ENCODE data around the gene BASP1.
"Not testable (repeated sequence)": the region's sequence is repeated elsewhere in the genome, so short reads cannot be mapped to it uniquely, and the experiment has no call there.

Gene BASP1

DNA sequence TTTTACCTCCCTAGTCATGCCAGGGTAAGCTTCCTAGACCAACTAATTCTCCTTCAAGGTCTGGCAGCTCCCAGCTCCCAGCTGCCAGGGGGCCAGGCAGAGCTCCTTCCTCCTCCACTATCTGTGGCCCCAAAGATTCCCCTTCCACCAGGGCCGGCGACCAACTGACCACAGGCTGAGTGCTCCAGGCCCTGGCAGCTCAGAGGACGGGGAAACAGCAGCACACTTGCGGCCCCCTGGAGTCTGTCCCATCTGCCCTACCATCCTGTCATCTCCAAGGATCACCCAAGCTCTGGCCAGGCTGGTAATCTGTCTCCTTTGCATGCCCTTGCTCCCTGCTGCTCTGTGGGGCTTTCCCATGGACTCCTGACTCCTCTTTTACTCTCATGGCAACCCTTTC is 31.2 kb upstream of the BASP1 start:
- no peak overlapping the region for H3K27ac ChIP-seq

DNA sequence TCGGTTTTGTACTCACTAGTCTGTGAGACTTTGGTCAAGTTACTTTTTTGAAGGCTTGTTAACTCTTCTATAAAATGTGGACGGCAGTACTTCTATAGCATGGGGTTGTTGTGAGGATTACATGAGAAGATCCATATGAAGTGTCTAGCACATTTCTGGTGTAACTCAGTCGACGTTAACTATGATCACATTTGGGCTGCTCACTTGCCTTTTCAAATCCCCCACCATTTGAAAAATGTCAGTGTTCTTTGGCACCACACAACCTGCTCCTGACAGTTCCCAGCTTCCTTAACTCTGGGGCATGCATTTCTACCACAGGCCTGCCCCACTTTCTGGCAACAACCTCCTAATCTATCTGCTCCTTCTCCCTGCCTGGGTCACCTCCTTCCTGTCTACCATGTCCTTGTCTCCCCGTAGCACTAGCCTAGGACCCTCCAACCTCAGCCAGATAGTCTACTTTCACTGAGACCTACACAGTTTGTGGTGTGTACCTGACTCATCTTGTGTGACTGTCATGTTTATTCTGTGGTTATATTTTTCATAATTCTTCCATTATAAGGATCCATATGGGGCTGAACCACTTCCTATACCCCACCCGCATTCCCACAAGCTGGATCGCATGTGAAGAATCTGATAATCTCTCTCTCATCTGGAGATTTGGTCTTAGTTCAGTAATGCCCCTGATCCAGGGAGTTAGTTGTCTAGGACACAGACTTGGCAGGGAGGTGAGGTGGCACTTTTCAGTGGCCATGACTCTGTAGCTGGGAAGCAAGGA is 30.2 kb upstream of the BASP1 start:
- H3K27ac ChIP-seq = no peak overlapping the region
- TF ChIP-seq, protein P1, sequence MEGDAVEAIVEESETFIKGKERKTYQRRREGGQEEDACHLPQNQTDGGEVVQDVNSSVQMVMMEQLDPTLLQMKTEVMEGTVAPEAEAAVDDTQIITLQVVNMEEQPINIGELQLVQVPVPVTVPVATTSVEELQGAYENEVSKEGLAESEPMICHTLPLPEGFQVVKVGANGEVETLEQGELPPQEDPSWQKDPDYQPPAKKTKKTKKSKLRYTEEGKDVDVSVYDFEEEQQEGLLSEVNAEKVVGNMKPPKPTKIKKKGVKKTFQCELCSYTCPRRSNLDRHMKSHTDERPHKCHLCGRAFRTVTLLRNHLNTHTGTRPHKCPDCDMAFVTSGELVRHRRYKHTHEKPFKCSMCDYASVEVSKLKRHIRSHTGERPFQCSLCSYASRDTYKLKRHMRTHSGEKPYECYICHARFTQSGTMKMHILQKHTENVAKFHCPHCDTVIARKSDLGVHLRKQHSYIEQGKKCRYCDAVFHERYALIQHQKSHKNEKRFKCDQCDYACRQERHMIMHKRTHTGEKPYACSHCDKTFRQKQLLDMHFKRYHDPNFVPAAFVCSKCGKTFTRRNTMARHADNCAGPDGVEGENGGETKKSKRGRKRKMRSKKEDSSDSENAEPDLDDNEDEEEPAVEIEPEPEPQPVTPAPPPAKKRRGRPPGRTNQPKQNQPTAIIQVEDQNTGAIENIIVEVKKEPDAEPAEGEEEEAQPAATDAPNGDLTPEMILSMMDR (conservative IDR thresholded peaks at IDR 0.05) = no peak
- TF ChIP-seq ZFX (IDR thresholded peaks at IDR 0.05) = no peak

More for the DNA sequence above, 31.2 kb upstream of the BASP1 start:
- TF ChIP-seq, protein P1 (conservative IDR thresholded peaks at IDR 0.05) = no peak
- TF ChIP-seq ZFX (IDR thresholded peaks at IDR 0.05) = no peak

DNA sequence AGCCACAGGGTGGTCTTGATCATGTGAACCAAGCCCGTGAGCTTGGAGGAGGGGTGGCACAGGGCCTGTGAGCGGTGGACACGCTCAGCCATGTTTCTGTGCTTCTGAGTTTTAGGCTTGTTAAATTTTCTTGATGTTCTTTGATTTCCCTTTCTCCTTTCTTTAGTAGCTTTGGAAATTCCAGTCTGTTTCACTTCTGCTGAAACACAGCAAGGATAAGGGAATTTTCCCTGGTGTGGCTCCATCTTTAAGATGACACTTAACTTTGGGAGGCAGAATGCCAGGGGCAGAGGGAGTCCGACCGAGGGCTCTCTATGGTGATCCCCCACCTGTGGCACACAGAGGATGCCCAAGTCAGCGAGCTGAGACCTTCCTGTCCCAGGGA is 29.7 kb upstream of the BASP1 start:
- no peak overlapping the region for H3K27ac ChIP-seq
- TF ChIP-seq, protein P1 (conservative IDR thresholded peaks at IDR 0.05) = no peak
- TF ChIP-seq ZFX (IDR thresholded peaks at IDR 0.05) = no peak

DNA sequence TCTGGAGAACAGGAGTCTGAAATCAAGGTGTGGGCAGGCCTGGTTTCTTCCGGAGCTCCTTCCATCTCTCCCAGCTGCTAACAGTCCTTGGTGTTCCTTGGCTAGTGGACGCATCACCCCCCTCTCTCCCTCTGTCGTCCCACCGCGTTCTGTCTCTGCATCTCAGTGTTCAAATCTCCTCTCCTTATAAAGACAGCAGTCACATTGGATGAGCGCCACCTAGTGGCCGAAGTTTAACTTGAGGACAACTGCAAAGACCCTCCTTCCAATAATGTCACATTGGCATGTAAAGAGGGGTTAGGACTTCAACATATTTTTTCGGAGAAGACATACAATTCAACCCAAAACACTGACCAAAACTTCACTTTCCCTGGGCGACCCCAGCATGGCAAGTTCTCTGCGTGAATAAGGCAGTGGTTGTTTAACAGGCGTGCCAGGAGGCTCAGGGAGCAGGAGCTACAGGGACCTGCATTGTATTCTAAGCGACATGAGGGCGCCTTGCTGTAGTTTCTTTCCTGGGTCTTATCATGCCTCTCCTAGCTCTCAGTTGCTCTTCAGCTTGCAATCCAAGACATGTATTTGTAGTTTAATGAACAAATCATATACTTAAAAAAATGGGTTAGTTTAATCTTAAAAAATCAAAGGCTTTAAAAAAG is 27.9 kb upstream of the BASP1 start:
- H3K27ac ChIP-seq = no peak overlapping the region
- no peak for TF ChIP-seq ZFX (IDR thresholded peaks at IDR 0.05)
- TF ChIP-seq, protein P1 (conservative IDR thresholded peaks at IDR 0.05) = peak; percentile 88

DNA sequence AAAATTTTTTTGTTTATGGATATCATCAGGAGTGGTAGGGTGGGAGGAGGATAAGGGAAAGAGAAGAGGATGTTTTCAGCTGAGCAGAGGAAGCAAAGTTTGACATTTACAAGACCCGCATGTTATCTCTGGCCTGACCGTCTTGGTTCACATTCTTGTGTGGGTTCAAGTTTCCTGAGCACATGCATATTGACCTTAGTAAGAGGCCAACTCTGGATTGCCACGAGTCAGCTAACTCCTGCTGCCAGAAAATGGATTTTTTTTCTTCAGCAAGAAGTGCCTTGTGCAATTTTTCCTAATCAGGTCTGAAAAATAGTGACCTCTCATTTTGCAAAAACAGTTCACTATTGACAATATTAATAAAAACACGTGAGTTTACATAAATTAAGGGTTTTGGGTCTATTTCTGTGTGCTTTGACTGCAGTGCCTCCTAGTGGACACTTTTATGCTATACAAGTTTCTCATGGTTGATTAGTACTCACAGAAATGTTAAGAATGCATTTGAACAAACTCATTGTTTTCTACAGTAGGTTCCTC is 27.1 kb upstream of the BASP1 start:
- TF ChIP-seq ZFX (IDR thresholded peaks at IDR 0.05) = no peak
- TF ChIP-seq, protein P1 (conservative IDR thresholded peaks at IDR 0.05) = peak; percentile 89
- H3K27ac ChIP-seq = no peak overlapping the region

DNA sequence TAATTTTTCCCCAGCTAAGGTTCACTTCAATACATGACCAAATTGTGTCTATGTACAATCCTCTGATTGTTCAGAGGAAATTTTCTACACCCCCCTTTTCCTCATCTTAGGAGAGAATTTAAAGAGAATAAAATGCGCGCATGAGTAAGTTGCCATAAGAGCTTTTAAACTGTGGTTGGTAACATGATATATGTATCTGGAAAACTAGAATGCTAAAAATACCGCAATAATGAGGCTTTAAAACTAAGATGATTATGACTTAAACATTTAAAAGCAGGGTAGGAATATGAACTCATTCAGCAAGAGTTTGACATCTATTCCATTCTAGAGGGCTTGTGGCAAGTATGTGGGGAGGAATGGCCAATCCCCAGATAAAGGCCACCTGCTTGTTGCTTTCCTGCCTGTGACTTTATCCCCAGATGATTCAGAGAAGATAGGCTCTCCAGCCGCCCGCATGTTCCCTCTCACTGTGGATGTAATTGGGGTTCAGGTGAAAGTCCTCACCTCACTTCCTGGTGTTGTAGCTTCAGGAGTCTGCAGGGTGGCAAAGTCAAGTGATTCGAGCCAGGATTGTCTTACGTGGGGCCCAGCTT is 26.5 kb upstream of the BASP1 start:
- no peak overlapping the region for H3K27ac ChIP-seq
- no peak for TF ChIP-seq ZFX (IDR thresholded peaks at IDR 0.05)
- TF ChIP-seq, protein P1 (conservative IDR thresholded peaks at IDR 0.05) = peak; percentile 72

DNA sequence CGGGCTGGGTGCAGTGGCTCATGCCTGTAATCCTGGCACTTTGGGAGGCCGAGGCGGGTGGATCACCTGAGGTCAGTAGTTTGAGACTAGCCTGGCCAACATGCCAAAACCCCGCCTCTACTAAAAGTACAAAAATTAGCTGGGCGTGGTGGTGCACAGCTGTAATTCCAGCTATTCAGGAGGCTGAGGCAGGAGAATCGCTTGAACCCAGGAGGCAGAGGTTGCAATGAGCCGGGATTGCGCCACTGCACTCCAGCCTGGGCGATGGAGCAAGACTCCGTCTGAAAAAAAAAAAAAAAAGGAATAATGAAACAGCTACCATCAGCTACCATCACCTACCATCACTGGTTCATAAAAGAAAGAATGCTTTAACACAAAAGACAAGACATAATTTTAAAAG is 25.9 kb upstream of the BASP1 start:
- H3K27ac ChIP-seq = not testable (repeated sequence)

Data from C4-2B (cell line).